HEK293T (cell line): ENCODE results near the gene BORCS5.

Experiments used
- CTCF ChIA-PET: fragments of 350-600 bp; formaldehyde crosslinking; extraction: SDS; loops from one replicate; lab custom pipeline; 2021; ENCODE audit warnings: antibody characterized with exemption, inconsistent platforms; lab: Yijun Ruan, JAX
- POLR2A ChIA-PET: fragments of 350-600 bp; formaldehyde crosslinking; extraction: SDS; loops from one replicate; lab custom pipeline; 2020; ENCODE audit warnings: antibody characterized with exemption, inconsistent platforms; lab: Yijun Ruan, JAX
- DNase-seq: peaks from one replicate; pipeline ENCODE4 v3.0.0; 2012; ENCODE audit warnings: mixed read lengths; ENCODE audit errors: extremely low spot score
- ARNT ChIP-seq: fragments of 450-650 bp; IDR thresholded peaks from 2 replicates; pipeline ENCODE4 v1.6.1; 2017; ENCODE audit warnings: mild to moderate bottlenecking
- BHLHE40 ChIP-seq: fragments of 450-650 bp; IDR thresholded peaks from 2 replicates; pipeline ENCODE4 v1.6.1; 2016; ENCODE audit warnings: mild to moderate bottlenecking, moderate library complexity, borderline replicate concordance
- CTBP1 ChIP-seq: fragments of 450-650 bp; IDR thresholded peaks from 2 replicates; pipeline ENCODE4 v1.6.1; 2016; ENCODE audit warnings: borderline replicate concordance
- ELF4 ChIP-seq: fragments of 450-650 bp; IDR thresholded peaks from 2 replicates; pipeline ENCODE4 v1.6.1; 2017; ENCODE audit warnings: antibody characterized with exemption
- FOXA1 ChIP-seq: fragments of 450-650 bp; IDR thresholded peaks from 2 replicates; pipeline ENCODE4 v1.6.1; 2016; ENCODE audit warnings: mild to moderate bottlenecking
- FOXK2 ChIP-seq: fragments of 450-650 bp; IDR thresholded peaks from 2 replicates; pipeline ENCODE4 v1.6.1; 2016; ENCODE audit warnings: mild to moderate bottlenecking
- FOXM1 ChIP-seq: fragments of 450-650 bp; IDR thresholded peaks from 2 replicates; pipeline ENCODE4 v1.6.1; 2017; ENCODE audit warnings: mild to moderate bottlenecking, borderline replicate concordance
- HDGF ChIP-seq: fragments of 450-650 bp; IDR thresholded peaks from 2 replicates; pipeline ENCODE4 v1.6.1; 2017; ENCODE audit warnings: antibody characterized with exemption, borderline replicate concordance
- L3MBTL2 ChIP-seq: fragments of 450-650 bp; conservative IDR thresholded peaks from 2 replicates; pipeline ENCODE4 v1.6.1; 2016; ENCODE audit warnings: mild to moderate bottlenecking
- LEF1 ChIP-seq: fragments of 450-650 bp; IDR thresholded peaks from 2 replicates; pipeline ENCODE4 v1.6.1; 2017; ENCODE audit warnings: mild to moderate bottlenecking, borderline replicate concordance
- NFRKB ChIP-seq: fragments of 450-650 bp; IDR thresholded peaks from 2 replicates; pipeline ENCODE4 v1.6.1; 2016; ENCODE audit warnings: mild to moderate bottlenecking, moderate library complexity
- SP1 ChIP-seq: fragments of 450-650 bp; IDR thresholded peaks from 2 replicates; pipeline ENCODE4 v1.6.1; 2017
- SUZ12 ChIP-seq: fragments of 450-650 bp; IDR thresholded peaks from 2 replicates; pipeline ENCODE4 v1.6.1; 2016; ENCODE audit warnings: mild to moderate bottlenecking
- TARDBP ChIP-seq: fragments of 450-650 bp; IDR thresholded peaks from 2 replicates; pipeline ENCODE4 v1.6.1; 2016
- ZNF384 ChIP-seq: fragments of 450-650 bp; IDR thresholded peaks from 2 replicates; pipeline ENCODE4 v1.6.1; 2016
- TF ChIP-seq, protein P1 (sequence below): fragments of 450-650 bp; IDR thresholded peaks from 2 replicates; pipeline ENCODE4 v1.6.1; 2016

Gene BORCS5

GRCh38 chr12:12511895-12512711 is 155.2 kb downstream of the BORCS5 start:
- TF ChIP-seq SUZ12 (no peak), FOXM1 (no peak), LEF1 (no peak), SP1 (no peak), NFRKB (no peak)
- CTCF ChIA-PET = no interaction called here
- POLR2A ChIA-PET = no interaction called here
- no peak for DNase-seq

DNA sequence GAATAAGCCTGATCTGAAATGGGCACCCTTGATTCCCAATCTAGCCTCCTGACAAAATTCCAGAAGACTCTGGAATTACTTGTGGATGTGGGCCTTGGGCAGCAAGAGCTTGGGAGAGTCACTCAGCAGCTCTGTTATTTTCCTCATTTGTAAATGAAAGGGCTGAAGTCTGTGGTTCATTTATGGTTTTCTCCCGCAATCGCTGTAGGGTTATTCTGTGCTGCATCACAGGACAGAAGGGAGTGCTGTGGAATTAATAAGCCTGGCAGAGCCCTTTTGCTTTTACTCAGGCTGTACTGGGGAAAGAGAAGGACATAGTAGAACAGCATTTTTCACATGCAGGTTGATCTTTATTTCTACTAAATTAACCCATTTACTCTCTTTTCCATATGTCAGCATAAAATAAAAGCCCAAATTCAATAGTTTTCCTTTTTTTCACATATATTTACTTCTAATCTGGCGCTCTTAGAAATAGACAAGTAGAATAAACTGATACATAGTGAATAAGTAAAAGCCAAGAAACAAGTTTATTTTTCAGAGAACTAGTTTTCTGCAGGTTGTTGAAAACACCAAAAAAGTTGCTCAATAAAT is 156.6 kb downstream of the BORCS5 start:
- ChIA-PET CTCF (no interaction called here), POLR2A (no interaction called here)

GRCh38 chr12:12518464-12518845 is 161.6 kb downstream of the BORCS5 start:
- ChIA-PET CTCF (no interaction called here), POLR2A (no interaction called here)
- no peak for DNase-seq
- TF ChIP-seq HDGF = no peak
- TF ChIP-seq LEF1 = no peak
- no peak for TF ChIP-seq NFRKB
- TF ChIP-seq, protein P1, sequence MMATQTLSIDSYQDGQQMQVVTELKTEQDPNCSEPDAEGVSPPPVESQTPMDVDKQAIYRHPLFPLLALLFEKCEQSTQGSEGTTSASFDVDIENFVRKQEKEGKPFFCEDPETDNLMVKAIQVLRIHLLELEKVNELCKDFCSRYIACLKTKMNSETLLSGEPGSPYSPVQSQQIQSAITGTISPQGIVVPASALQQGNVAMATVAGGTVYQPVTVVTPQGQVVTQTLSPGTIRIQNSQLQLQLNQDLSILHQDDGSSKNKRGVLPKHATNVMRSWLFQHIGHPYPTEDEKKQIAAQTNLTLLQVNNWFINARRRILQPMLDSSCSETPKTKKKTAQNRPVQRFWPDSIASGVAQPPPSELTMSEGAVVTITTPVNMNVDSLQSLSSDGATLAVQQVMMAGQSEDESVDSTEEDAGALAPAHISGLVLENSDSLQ = no peak
- no peak for TF ChIP-seq ARNT
- no peak for TF ChIP-seq ELF4
- TF ChIP-seq ZNF384 = no peak

More for the DNA sequence above, 156.6 kb downstream of the BORCS5 start:
- TF ChIP-seq L3MBTL2 = no peak
- no peak for TF ChIP-seq BHLHE40
- no peak for TF ChIP-seq FOXM1
- TF ChIP-seq, protein P1 = no peak
- TF ChIP-seq SP1 = no peak
- TF ChIP-seq ELF4 = no peak
- no peak for TF ChIP-seq FOXA1
- TF ChIP-seq TARDBP = no peak
- TF ChIP-seq ARNT = no peak
- TF ChIP-seq HDGF = no peak
- no peak for TF ChIP-seq NFRKB
- no peak for TF ChIP-seq FOXK2
- no peak for TF ChIP-seq CTBP1
- no peak for TF ChIP-seq LEF1
- DNase-seq = no peak

DNA sequence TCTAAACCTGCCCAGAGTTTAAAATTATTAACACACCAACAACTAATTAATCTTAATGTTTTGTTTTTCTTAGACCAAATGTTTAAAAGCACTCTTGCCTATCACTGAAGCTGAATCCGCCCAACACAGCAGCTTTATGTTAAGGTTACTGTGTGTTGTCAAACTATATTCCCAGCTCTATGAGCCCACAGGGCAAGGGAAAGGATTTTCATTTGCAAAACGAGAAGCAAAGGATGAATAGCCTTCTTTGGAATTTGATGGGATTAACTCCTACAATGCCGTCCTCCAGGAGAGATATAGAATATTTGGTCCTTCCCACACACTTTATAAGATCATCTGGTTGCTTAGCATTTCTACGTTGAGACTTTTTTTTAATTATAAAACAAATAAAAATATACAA is 162.0 kb downstream of the BORCS5 start:
- CTCF ChIA-PET = no interaction called here
- DNase-seq = no peak
- TF ChIP-seq FOXK2 (no peak), HDGF (no peak), L3MBTL2 (no peak), ZNF384 (no peak), ELF4 (no peak), BHLHE40 (no peak), NFRKB (no peak), ARNT (no peak), SP1 (no peak), FOXM1 (no peak), SUZ12 (no peak), TARDBP (no peak), FOXA1 (no peak), LEF1 (no peak), CTBP1 (no peak)
- TF ChIP-seq, protein P1 = no peak
- POLR2A ChIA-PET = no interaction called here
